ENCODE data around the gene QSOX2. TPM values are rescaled to one million over a fixed set of nuclear protein-coding genes. Genes with fewer than 3 reads are reported as not detected.
A peak's percentile ranks its signal among the peaks of the same experiment; 100 is the strongest.

QSOX2 gene
- total RNA-seq, 6 donors from 2014 or later = 6.9 to 14.8 (median 10.1) TPM

GRCh38 chr9:136258299-136258625 is 12.7 kb upstream of the QSOX2 start:
- H3K4me3 ChIP-seq = no peak overlapping the region
- no peaks in the 10 kb centered on the region for H3K36me3 ChIP-seq
- 83 to 86% methylated on average over 7 to 13 of the region's 13 CpGs for WGBS, 2 donors
- ATAC-seq (ENCODE audit: low FRiP score in 2 of 2) = no peak
- H3K27me3 ChIP-seq = no peaks in the 10 kb centered on the region
- H3K27ac ChIP-seq = no peak overlapping the region
- TF ChIP-seq POLR2AphosphoS5 (IDR thresholded peaks at IDR 0.05) (no peak), POLR2A (IDR thresholded peaks at IDR 0.05) (no peak), CTCF (IDR thresholded peaks at IDR 0.05) (no peak)
- peak in 1 of 2 donors; percentile 37 for DNase-seq
- H3K9me3 ChIP-seq = no peaks in the 10 kb centered on the region
- H3K4me1 ChIP-seq = no peaks in the 10 kb centered on the region

GRCh38 chr9:136257381-136258298 is 12.0 kb upstream of the QSOX2 start:
- H3K4me3 ChIP-seq = no peak overlapping the region
- ATAC-seq (ENCODE audit: low FRiP score in 2 of 2) = no peak
- peak in 1 of 2 donors; percentile 74 for DNase-seq
- 83 to 87% methylated on average over 27 to 33 of the region's 39 CpGs for WGBS, 2 donors
- H3K27ac ChIP-seq = no peak overlapping the region
- no peaks in the 10 kb centered on the region for H3K4me1 ChIP-seq
- TF ChIP-seq POLR2AphosphoS5 (IDR thresholded peaks at IDR 0.05) (no peak), CTCF (IDR thresholded peaks at IDR 0.05) (no peak), POLR2A (IDR thresholded peaks at IDR 0.05) (no peak), EP300 (IDR thresholded peaks at IDR 0.05) (no peak)
- H3K27me3 ChIP-seq = no peaks in the 10 kb centered on the region
- no peaks in the 10 kb centered on the region for H3K9me3 ChIP-seq
- no peaks in the 10 kb centered on the region for H3K36me3 ChIP-seq

- DNase-seq (peak in 1 of 2 donors; percentile 64), ATAC-seq (ENCODE audit: low FRiP score in 2 of 2) (no peak)
- Histone ChIP-seq H3K4me3 (no peak overlapping the region), H3K27ac (no peak overlapping the region), H3K36me3 (no peaks in the 10 kb centered on the region), H3K9me3 (no peaks in the 10 kb centered on the region), H3K4me1 (no peaks in the 10 kb centered on the region), H3K27me3 (no peaks in the 10 kb centered on the region)
- 60 to 67% methylated on average over 20 to 25 of the region's 28 CpGs for WGBS, 2 donors
- TF ChIP-seq EP300 (IDR thresholded peaks at IDR 0.05) (no peak), POLR2AphosphoS5 (IDR thresholded peaks at IDR 0.05) (no peak), CTCF (IDR thresholded peaks at IDR 0.05) (no peak), POLR2A (IDR thresholded peaks at IDR 0.05) (no peak)
These were observed 10.6 kb upstream of the QSOX2 start for GRCh38 chr9:136255896-136256890.

GRCh38 chr9:136255166-136255538 is 9.5 kb upstream of the QSOX2 start:
- no peaks in the 10 kb centered on the region for H3K27me3 ChIP-seq
- peak in 1 of 2 donors; percentile 42 for DNase-seq

More at GRCh38 chr9:136255166-136255538, 9.5 kb upstream of the QSOX2 start:
- Histone ChIP-seq H3K4me1 (no peaks in the 10 kb centered on the region), H3K27ac (no peak overlapping the region), H3K36me3 (no peaks in the 10 kb centered on the region), H3K9me3 (no peaks in the 10 kb centered on the region), H3K4me3 (no peak overlapping the region)
- 50 to 72% methylated on average over 1 to 12 of the region's 12 CpGs for WGBS, 2 donors
- TF ChIP-seq POLR2AphosphoS5 (IDR thresholded peaks at IDR 0.05) (no peak), POLR2A (IDR thresholded peaks at IDR 0.05) (no peak), CTCF (IDR thresholded peaks at IDR 0.05) (no peak), EP300 (IDR thresholded peaks at IDR 0.05) (no peak)
- ATAC-seq (ENCODE audit: low FRiP score in 2 of 2) = peak in 1 of 2 donors; percentile 50

Data from upper lobe of left lung (tissue), 6 donors.